Keratinocyte (primary cell): ENCODE measurements around the gene MTX3. TPM values are rescaled to one million over a fixed set of nuclear protein-coding genes. Genes with fewer than 3 reads are reported as not detected.

Experiments used
- DNase-seq: peaks from one replicate; pipeline ENCODE4 v3.0.0-alpha.2; 2011; ENCODE audit warnings: low read depth, missing footprints, low spot score
- FAIRE-seq: peaks from 2 replicates; lab custom pipeline; 2011; peaks lifted over from hg19 to GRCh38; lab: Jason Lieb, UNC
- H2AFZ ChIP-seq: 2 replicates; pipeline ENCODE4 v1.6.0; 2012; ENCODE audit warnings: low read length, control low read depth, inconsistent platforms; ENCODE audit not compliant: control insufficient read depth
- H3K27ac ChIP-seq: 2 replicates; pipeline ENCODE4 v1.5.1; 2011; ENCODE audit warnings: low read length; ENCODE audit not compliant: control insufficient read depth, insufficient read depth
- H3K27me3 ChIP-seq: 3 replicates; pipeline ENCODE4 v1.6.0; 2011; ENCODE audit warnings: low read length; ENCODE audit not compliant: control insufficient read depth, insufficient read depth; ENCODE audit errors: extremely low read depth
- H3K36me3 ChIP-seq, 2 experiments: 2 replicates in 1 of 2; 3 replicates in 1 of 2; pipeline ENCODE4 v1.5.1; 2011; ENCODE audit warnings: low read length in 2 of 2, mild to moderate bottlenecking in 1 of 2; ENCODE audit not compliant: control insufficient read depth in 2 of 2, insufficient read depth in 2 of 2; ENCODE audit errors: extremely low read depth in 1 of 2
- H3K4me1 ChIP-seq: 3 replicates; pipeline ENCODE4 v1.5.1; 2011; ENCODE audit warnings: low read length; ENCODE audit not compliant: control insufficient read depth, insufficient read depth; ENCODE audit errors: extremely low read depth
- H3K4me2 ChIP-seq: 3 replicates; pipeline ENCODE4 v1.6.0; 2011; ENCODE audit warnings: low read depth, low read length; ENCODE audit not compliant: control insufficient read depth, insufficient read depth; ENCODE audit errors: extremely low read depth
- H3K4me3 ChIP-seq, 3 experiments: fragments of 200-600 bp in 1 of 3; sonication (generic) in 1 of 3; 2 replicates in 2 of 3; 3 replicates in 1 of 3; pipeline ENCODE4 v1.5.1; 2011 to 2016; ENCODE audit warnings: low read length in 3 of 3, mild to moderate bottlenecking in 3 of 3, control low read depth in 2 of 3, inconsistent platforms in 1 of 3, low read depth in 1 of 3, mixed read lengths in 1 of 3, mixed run types in 1 of 3, moderate library complexity in 1 of 3; ENCODE audit not compliant: control insufficient read depth in 2 of 3, insufficient read depth in 2 of 3; ENCODE audit errors: extremely low read depth in 1 of 3
- H3K79me2 ChIP-seq: 2 replicates; pipeline ENCODE4 v1.6.0; 2012; ENCODE audit warnings: low read length; ENCODE audit not compliant: control insufficient read depth, insufficient read depth
- H3K9ac ChIP-seq: 3 replicates; pipeline ENCODE4 v1.6.0; 2011; ENCODE audit warnings: low read length; ENCODE audit not compliant: control insufficient read depth, insufficient read depth; ENCODE audit errors: extremely low read depth
- H3K9me1 ChIP-seq: 3 replicates; pipeline ENCODE4 v1.6.0; 2011; ENCODE audit warnings: low read length; ENCODE audit not compliant: control insufficient read depth, insufficient read depth; ENCODE audit errors: extremely low read depth
- H3K9me3 ChIP-seq: 2 replicates; pipeline ENCODE4 v1.5.1; 2012; ENCODE audit warnings: low read depth, low read length; ENCODE audit not compliant: control insufficient read depth
- H4K20me1 ChIP-seq: 3 replicates; pipeline ENCODE4 v1.6.0; 2011; ENCODE audit warnings: low read length; ENCODE audit not compliant: control insufficient read depth, insufficient read depth; ENCODE audit errors: extremely low read depth
- EZH2 ChIP-seq: IDR thresholded peaks from one replicate; pipeline ENCODE4 v1.6.1; 2012; ENCODE audit warnings: inconsistent platforms, mild to moderate bottlenecking, low read length, moderate library complexity
- dilution Hi-C: fragments of 300-500 bp; cut with MboI; formaldehyde crosslinking; loops from one replicate; pipeline ENCODE4 v1.7.0; 2020; ENCODE audit warnings: low sequenced_read_pairs; ENCODE audit not compliant: extremely low pct_ligation_motif_present
- polyA plus RNA-seq, 5 experiments: library from polyadenylated mRNA; depleted of rRNA in 3 of 5; stranded (reverse) in 3 of 5; stranded (forward) in 1 of 5; unstranded in 1 of 5; fragments of >200 nt; gene quantifications; 1 replicate in 1 of 5; 2 replicates in 3 of 5; 3 replicates in 1 of 5; pipeline versions ENCODE4 v1.2.1 to v1.2.3, GENCODE V29; 2011 to 2012; ENCODE audit warnings: missing spikeins in 2 of 5, low read depth in 1 of 5, low replicate concordance in 1 of 5
- TF ChIP-seq, protein P1 (sequence below), 3 experiments: IDR thresholded peaks in 1 of 3; conservative IDR thresholded peaks in 1 of 3; optimal IDR thresholded peaks in 1 of 3; 2 replicates in 2 of 3; 3 replicates in 1 of 3; pipeline versions ENCODE3 to v1.5.1; 2011; ENCODE audit warnings: low read length in 3 of 3, mild to moderate bottlenecking in 3 of 3, moderate library complexity in 2 of 3, control low read depth in 1 of 3, inconsistent platforms in 1 of 3; ENCODE audit not compliant: insufficient read depth in 2 of 3; ENCODE audit errors: extremely low read depth in 1 of 3

Gene MTX3
- polyA plus RNA-seq, 1 donor (not counting 4 experiments of a cell fraction or from before 2014, with no cell fraction given): 14.3 TPM

DNA sequence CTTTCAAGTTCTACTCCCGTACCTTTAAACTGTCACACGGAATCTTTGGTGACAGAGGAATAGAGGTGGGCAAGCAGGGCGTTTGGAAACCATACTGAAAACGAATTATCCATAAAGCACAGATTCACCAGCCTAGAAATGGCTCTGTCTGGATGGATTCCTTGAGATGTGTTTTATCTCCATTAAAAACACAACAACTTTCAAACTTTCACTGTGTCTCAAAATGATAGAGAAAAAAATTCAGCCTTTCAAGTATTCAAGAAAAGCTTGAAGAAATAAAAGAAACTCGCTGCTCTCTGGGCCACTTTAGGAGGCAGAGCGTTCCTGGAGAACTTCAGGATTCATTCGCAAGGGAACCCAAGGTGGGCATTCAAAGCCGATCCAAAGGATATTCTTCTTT is 43.5 kb upstream of the MTX3 start:
- Histone ChIP-seq H3K27ac (no peak overlapping the region), H3K79me2 (no peaks in the 10 kb centered on the region), H3K9me3 (no peaks in the 10 kb centered on the region), H2AFZ (no peak overlapping the region), H3K4me1 (no peaks in the 10 kb centered on the region), H3K4me3 (no peak overlapping the region), H3K9me1 (no peaks in the 10 kb centered on the region), H3K36me3 (no peaks in the 10 kb centered on the region), H4K20me1 (no peaks in the 10 kb centered on the region), H3K4me2 (no peak overlapping the region), H3K9ac (no peak overlapping the region), H3K27me3 (peaks cover 44% of the 10 kb centered on the region)
- FAIRE-seq (no peak), DNase-seq (no peak)
- TF ChIP-seq, protein P1, sequence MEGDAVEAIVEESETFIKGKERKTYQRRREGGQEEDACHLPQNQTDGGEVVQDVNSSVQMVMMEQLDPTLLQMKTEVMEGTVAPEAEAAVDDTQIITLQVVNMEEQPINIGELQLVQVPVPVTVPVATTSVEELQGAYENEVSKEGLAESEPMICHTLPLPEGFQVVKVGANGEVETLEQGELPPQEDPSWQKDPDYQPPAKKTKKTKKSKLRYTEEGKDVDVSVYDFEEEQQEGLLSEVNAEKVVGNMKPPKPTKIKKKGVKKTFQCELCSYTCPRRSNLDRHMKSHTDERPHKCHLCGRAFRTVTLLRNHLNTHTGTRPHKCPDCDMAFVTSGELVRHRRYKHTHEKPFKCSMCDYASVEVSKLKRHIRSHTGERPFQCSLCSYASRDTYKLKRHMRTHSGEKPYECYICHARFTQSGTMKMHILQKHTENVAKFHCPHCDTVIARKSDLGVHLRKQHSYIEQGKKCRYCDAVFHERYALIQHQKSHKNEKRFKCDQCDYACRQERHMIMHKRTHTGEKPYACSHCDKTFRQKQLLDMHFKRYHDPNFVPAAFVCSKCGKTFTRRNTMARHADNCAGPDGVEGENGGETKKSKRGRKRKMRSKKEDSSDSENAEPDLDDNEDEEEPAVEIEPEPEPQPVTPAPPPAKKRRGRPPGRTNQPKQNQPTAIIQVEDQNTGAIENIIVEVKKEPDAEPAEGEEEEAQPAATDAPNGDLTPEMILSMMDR (optimal IDR thresholded peaks at IDR 0.05 in 1 of 3, IDR thresholded peaks at IDR 0.05 in 1 of 3, conservative IDR thresholded peaks at IDR 0.05 in 1 of 3; ENCODE audit: extremely low read depth in 1 of 3, insufficient read depth in 2 of 3, low read length in 3 of 3): no peak
- no peak for TF ChIP-seq EZH2
- dilution Hi-C loops: no loop called here

DNA sequence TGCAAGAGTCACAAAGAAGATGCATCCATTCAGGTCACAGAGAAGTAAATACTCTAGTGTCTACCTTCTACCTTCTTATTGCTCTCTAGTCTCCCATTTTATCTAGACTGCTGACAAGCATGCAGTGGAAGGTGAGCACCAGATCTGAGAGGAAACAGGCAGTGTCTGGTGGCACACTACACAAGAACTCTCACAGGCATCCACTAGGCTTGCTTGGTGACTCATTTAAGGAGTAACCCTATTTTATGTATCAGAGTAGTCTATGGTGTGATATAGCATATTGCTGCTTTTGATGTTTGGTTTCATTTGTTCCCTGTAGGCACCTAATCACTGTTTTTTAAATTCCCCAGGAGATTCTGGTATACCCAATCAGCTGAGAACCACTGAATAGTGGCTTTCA is 42.5 kb upstream of the MTX3 start:
- H3K27me3 ChIP-seq: peaks cover 42% of the 10 kb centered on the region

More for the DNA sequence above, 42.5 kb upstream of the MTX3 start:
- H3K9me3 ChIP-seq: no peaks in the 10 kb centered on the region
- no peak overlapping the region for H3K4me2 ChIP-seq
- dilution Hi-C loops: no loop called here
- no peak overlapping the region for H3K27ac ChIP-seq
- no peaks in the 10 kb centered on the region for H3K36me3 ChIP-seq
- H3K4me1 ChIP-seq: no peaks in the 10 kb centered on the region
- no peak overlapping the region for H3K4me3 ChIP-seq
- H3K9me1 ChIP-seq: no peaks in the 10 kb centered on the region
- no peak overlapping the region for H3K9ac ChIP-seq
- FAIRE-seq (no peak), DNase-seq (no peak)
- no peaks in the 10 kb centered on the region for H3K79me2 ChIP-seq
- no peaks in the 10 kb centered on the region for H4K20me1 ChIP-seq
- TF ChIP-seq EZH2: no peak
- TF ChIP-seq, protein P1 (optimal IDR thresholded peaks at IDR 0.05 in 1 of 3, IDR thresholded peaks at IDR 0.05 in 1 of 3, conservative IDR thresholded peaks at IDR 0.05 in 1 of 3; ENCODE audit: extremely low read depth in 1 of 3, insufficient read depth in 2 of 3, low read length in 3 of 3): no peak
- H2AFZ ChIP-seq: no peak overlapping the region
